ENCODE results near the gene SIX1. TPM values are rescaled to one million over a fixed set of nuclear protein-coding genes. Genes with fewer than 3 reads are reported as not detected.
A peak's percentile ranks its signal among the peaks of the same experiment; 100 is the strongest.

The SIX1 gene
- total and polyA plus RNA-seq, 2 of the 13 experiments (the other 11 are each of a cell fraction or from before 2014, with no cell fraction given) = 1.7 to 6.5 TPM

DNA sequence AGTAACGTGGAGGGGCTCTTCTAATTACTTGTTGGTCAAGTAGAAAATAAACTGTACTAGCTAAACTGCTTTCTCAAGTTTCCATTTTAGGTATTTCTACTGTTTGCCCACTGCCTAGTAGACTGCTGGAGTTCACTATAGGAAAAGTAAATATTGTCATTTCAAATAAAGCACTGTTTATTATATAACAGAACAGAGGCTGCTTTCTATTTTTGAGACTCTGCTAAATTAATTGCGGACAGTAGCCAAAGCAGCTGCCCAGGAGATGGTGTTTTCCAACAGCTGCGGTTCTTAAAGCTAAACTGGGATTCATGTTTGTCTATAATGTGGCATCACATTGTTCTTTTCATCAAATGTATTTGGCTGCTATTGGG is 15.9 kb upstream of the SIX1 start (continued):
- TF ChIP-seq SKIL (CRISPR knock-in tag; IDR thresholded peaks at IDR 0.05; ENCODE audit: borderline replicate concordance) (peak; percentile 79), ZFYVE20 (CRISPR knock-in tag; IDR thresholded peaks at IDR 0.05; ENCODE audit: borderline replicate concordance, low read depth) (no peak), SCMH1 (CRISPR knock-in tag; IDR thresholded peaks at IDR 0.05; ENCODE audit: borderline replicate concordance) (no peak), HDAC2 (CRISPR knock-in tag; IDR thresholded peaks at IDR 0.05) (peak; percentile 34; the same call in 1 of the 2 replicates), RERE (CRISPR knock-in tag; IDR thresholded peaks at IDR 0.05; ENCODE audit: low read depth) (peak; percentile 74), FOXA1 (IDR thresholded peaks at IDR 0.05) (0 out of 2 replicates have a peak, but pooled peaks have one; percentile 11), FOXA1 (CRISPR knock-in tag; IDR thresholded peaks at IDR 0.05) (peak; percentile 72), MIXL1 (CRISPR knock-in tag; IDR thresholded peaks at IDR 0.05) (0 out of 2 replicates have a peak, but pooled peaks have one; percentile 75), MED1 (CRISPR knock-in tag; IDR thresholded peaks at IDR 0.05) (no peak), HHEX (CRISPR knock-in tag; IDR thresholded peaks at IDR 0.05) (peak; percentile 61; the same call in 1 of the 2 replicates), HMG20A (CRISPR knock-in tag; IDR thresholded peaks at IDR 0.05; ENCODE audit: borderline replicate concordance) (peak; percentile 78; the same call in 1 of the 2 replicates), SP5 (CRISPR knock-in tag; IDR thresholded peaks at IDR 0.05; ENCODE audit: borderline replicate concordance, low read depth) (peak; percentile 10; the same call in 1 of the 2 replicates), POGZ (CRISPR knock-in tag; IDR thresholded peaks at IDR 0.05) (peak; percentile 67), NR2F6 (IDR thresholded peaks at IDR 0.05) (peak; percentile 43; the same call in 1 of the 2 replicates), NR2F6 (CRISPR knock-in tag; IDR thresholded peaks at IDR 0.05) (peak; percentile 54), ELF4 (CRISPR knock-in tag; IDR thresholded peaks at IDR 0.05; ENCODE audit: borderline replicate concordance) (no peak), ZNF510 (CRISPR knock-in tag; IDR thresholded peaks at IDR 0.05; ENCODE audit: low read depth) (0 out of 2 replicates have a peak, but pooled peaks have one; percentile 39), EED (CRISPR knock-in tag; IDR thresholded peaks at IDR 0.05) (no peak)
- TF ChIP-seq, protein P1, sequence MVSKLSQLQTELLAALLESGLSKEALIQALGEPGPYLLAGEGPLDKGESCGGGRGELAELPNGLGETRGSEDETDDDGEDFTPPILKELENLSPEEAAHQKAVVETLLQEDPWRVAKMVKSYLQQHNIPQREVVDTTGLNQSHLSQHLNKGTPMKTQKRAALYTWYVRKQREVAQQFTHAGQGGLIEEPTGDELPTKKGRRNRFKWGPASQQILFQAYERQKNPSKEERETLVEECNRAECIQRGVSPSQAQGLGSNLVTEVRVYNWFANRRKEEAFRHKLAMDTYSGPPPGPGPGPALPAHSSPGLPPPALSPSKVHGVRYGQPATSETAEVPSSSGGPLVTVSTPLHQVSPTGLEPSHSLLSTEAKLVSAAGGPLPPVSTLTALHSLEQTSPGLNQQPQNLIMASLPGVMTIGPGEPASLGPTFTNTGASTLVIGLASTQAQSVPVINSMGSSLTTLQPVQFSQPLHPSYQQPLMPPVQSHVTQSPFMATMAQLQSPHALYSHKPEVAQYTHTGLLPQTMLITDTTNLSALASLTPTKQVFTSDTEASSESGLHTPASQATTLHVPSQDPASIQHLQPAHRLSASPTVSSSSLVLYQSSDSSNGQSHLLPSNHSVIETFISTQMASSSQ (IDR thresholded peaks at IDR 0.05; ENCODE audit: low read depth) = peak; percentile 60; the same call in 1 of the 2 replicates
- TF ChIP-seq, protein P1 (CRISPR knock-in tag; IDR thresholded peaks at IDR 0.05; ENCODE audit: borderline replicate concordance) = peak; percentile 77; the same call in 1 of the 2 replicates
